Stimulated activated CD4-positive, alpha-beta T cell treated with anti-CD3 and anti-CD28 coated beads, Interleukin-2, amount 100 ng/mL, for 48 hours (primary cell): ENCODE results near the gene PTPRG.
"Not testable (repeated sequence)": the region's sequence is repeated elsewhere in the genome, so short reads cannot be mapped to it uniquely, and the experiment has no call there.

Experiments used
- DNase-seq, 2 donors: peaks; one replicate each; pipeline ENCODE4 v3.0.0-alpha.2; 2020

PTPRG gene

DNA sequence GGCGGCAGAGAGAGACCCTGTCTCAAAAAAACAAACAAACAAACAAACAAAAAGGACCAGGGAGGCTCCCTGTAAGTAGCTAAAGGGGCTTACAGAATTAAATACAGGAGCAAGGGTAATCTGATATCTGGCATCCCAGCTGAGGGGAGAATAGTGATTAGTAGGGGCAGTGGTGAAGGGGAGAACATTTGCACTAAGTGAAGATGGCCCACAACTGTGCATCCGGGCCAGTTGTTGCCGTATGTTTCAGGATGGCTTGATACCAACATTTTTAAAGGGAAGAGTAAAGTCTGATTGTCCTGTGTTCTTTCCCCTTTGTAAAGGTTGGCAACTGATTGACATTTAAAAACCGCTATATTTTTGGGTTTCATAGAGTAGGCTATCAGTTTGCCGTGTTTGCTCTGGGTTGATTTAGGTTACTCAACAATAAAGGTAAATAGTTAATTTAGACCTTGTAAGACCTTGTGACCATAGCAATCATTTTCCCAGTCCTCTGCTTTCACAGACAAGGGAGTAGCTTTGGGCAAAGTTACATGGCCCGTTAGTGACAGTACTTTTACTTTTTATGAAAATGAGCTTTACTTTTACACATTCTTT lies 167.8 kb downstream of the PTPRG start:
- DNase-seq: no peak

- no peak for DNase-seq
These were observed 168.7 kb downstream of the PTPRG start for GRCh38 chr3:61730056-61730455.

- no peak for DNase-seq
These were observed 169.3 kb downstream of the PTPRG start for GRCh38 chr3:61730577-61731231.

DNA sequence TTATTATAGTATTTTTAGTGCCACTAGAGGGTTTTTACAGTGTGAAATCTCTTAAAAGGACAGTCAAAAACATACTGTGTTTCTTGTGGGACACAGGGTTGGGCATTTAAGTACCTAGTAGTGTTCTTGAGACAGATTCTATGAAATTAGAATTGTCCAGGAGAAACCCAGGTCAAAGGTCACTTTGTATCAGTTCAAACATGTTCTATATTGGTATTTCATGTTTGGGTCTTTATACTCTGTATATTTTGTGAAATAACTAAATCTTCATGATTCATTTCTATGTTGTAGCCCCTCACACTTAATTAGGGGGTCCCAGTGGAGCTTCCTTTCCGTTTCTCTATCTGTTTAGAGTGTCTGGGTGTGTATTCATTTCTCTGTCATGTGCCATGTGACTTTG lies 171.6 kb downstream of the PTPRG start:
- DNase-seq: no peak

- no peak for DNase-seq
These were observed 172.5 kb downstream of the PTPRG start for GRCh38 chr3:61733876-61734275.

DNA sequence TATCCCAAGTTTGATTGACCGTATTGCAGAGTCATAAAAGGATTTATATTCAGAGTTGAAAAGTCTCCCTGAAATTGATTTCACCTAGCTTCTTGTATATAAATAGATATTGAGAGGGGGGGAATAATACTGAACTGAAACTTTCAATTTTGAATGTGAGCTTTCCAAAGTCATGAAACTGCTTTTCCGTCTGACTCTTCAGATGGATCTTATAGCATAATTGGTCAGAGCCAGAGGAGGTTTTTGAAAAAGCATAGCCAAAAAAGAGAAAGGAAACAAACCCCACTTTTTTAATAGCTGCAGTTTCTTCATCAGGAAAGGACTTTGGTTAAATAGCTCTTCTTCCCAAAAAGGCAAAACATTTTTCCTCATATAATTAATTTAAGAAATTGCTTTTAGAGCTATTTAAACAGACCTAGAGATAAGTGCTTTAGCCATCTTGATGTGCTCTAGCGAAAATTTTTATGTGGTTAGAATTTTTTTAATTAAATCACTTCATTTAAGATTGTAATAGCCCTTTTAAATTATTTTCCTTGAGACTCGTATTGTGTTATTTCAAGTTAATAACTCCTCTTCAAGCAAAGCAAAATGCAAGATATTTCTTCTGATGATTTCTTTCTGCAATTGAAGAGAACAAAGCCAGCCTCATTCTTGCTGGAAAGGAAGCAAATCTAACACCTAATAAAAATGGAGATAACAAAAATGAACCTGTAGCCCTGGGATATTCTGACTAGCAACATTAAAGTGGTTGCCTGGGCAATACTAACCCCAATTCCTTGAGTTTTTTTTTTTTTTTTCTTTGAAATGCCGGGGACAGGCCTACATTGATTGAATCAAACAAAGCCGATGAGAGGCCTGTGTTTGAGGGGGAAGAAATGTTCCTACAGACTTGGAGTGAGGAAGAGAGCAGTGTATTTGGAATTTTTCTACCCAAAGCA lies 173.6 kb downstream of the PTPRG start:
- DNase-seq: no peak

GRCh38 chr3:61736506-61736905 lies 175.1 kb downstream of the PTPRG start:
- no peak for DNase-seq

GRCh38 chr3:61739640-61740039 lies 178.3 kb downstream of the PTPRG start:
- no peak for DNase-seq

GRCh38 chr3:61740494-61740893 lies 179.1 kb downstream of the PTPRG start:
- DNase-seq: no peak

DNA sequence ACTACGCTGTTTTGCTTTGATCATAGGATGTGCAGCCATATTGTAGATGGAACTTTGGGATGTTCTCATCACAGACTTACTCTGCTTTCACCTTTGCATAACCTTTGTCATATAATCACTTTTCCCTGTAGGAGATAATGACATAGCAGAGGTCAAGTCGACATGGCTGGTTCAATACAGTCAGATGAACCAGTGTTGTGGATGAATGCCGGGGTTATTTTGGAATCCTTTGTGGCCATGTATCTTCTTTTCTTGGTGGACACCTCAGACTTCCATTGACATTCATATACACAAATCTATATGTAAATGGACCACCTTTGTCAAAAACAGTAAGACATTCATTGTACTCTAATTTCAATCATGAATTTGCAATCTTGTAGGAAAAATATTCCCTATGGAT lies 180.2 kb downstream of the PTPRG start:
- no peak for DNase-seq

DNA sequence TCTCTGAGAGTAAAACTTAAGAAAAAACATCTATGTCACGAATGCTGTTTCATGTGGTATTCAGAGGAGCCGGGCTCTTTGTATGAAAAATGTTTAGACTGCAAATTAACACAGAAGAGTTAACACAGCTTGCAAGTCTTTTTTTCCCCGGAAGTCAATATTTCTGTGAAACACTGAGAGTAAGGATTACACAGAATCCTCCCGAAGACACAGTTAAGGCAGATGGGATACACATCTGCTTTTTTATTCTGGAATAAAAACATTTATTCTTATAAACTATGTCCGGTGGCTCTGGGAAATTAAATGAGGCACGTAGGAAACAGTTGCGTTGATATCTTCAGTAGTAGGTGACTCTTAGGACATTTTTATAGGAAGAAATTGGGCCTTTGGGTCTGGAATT lies 180.6 kb downstream of the PTPRG start:
- no peak for DNase-seq

- DNase-seq: no peak
These were observed 181.7 kb downstream of the PTPRG start for GRCh38 chr3:61743067-61743466.

GRCh38 chr3:61743686-61744242 lies 182.4 kb downstream of the PTPRG start:
- DNase-seq: no peak

DNA sequence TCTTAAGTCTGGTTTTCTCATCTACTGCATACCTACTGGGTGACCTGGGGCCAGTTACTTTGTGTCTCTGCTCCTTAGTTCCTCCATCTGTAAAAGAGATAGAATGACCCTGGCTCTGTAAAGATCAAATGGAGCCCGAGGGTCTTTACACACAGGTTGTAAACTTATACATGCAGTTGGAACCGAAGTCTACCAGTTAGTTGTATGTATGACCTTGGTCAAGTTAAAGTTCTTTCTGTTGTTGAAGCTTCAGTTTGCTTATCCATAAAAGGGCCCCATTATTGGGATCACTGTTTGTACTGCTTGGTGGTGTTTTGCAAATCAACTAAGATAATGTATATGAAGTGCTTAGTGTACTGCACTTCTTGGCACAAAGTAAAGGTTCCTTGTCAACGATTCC lies 186.9 kb downstream of the PTPRG start:
- no peak for DNase-seq

DNA sequence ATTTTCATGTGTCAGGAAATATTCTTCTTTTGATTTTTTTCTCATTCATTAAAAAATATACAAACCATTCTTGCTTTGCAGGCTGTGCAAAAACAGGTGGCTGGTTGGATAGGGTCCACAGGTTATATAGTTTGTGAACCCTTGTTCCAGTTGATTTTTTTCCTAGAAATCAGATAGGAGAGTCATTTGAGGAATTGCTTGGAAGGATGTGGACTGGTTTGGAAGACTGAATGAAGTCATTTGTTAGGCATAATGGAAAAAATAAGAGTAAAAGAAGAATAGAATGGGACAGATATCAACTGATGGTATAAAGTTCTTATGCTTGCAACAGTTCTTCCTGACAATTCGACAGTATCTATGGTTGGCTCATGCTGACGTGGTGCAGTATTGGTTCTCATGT lies 189.4 kb downstream of the PTPRG start:
- no peak for DNase-seq

- no peak for DNase-seq
These were observed 197.5 kb downstream of the PTPRG start for GRCh38 chr3:61758839-61759238.

DNA sequence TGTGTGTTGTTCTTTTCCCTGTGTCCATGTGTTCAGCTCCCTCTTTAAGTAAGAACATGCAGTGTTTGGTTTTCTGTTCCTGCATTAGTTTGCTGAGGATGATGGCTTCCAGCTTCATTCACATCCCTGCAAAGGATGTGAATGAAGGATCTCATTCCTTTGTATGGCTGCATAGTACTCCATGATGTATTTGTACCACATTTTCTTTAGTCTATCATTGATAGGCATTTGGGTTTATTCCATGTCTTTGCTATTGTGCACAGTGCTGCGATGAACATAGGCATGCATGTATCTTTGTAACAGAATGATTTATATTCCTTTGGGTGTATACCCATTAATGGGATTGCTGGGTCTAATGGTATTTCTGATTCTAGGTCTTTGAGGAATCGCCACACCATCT lies 199.4 kb downstream of the PTPRG start:
- not testable (repeated sequence) for DNase-seq

- no peak for DNase-seq
These were observed 200.5 kb downstream of the PTPRG start for GRCh38 chr3:61761694-61762430.

GRCh38 chr3:61765157-61765876 lies 203.9 kb downstream of the PTPRG start:
- DNase-seq: no peak

DNA sequence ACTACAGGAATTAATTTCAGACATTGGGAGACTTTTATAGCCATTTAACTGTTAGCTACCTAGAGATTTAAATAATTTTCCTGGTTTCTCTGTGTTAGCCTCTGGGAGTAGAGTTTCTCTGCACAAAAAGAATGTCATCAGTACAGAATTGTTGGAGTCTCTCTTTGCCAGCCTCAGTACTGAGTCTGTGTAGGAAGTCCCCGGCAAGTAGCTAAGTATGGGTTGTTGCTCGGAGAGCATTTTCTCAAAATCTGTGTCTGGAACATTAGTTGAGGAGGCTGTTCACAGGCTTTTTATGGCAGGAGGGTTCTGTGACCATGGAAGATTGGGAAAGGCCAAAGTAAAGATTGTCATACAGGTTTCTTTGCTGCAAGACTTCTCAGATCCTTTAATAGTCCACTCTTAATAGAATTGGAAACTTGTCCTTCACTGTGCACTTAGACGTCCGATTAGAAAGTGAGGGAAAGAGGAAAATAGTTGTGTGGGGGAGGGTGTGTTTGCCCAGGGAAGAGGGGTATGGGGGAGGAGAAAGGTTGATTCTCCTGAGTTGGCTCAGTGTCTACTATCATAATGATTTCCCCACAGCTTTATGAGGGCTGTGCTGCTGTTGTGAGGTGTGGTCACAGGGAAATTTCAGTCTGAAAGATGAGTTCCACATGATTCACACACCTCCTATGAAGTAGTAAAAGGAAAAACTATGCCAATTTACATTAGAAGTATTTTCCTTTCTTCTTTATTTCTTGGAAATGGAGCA lies 207.1 kb downstream of the PTPRG start:
- no peak for DNase-seq

- DNase-seq: no peak
These were observed 208.1 kb downstream of the PTPRG start for GRCh38 chr3:61769266-61769990.
